SKM-1 (cell line): ENCODE results near the gene CCP110.

Experiments used
- DNase-seq: peaks from one replicate; lab custom pipeline; 2025; ENCODE audit not compliant: unreplicated experiment; lab: John Stamatoyannopoulos, UW

Gene CCP110

DNA sequence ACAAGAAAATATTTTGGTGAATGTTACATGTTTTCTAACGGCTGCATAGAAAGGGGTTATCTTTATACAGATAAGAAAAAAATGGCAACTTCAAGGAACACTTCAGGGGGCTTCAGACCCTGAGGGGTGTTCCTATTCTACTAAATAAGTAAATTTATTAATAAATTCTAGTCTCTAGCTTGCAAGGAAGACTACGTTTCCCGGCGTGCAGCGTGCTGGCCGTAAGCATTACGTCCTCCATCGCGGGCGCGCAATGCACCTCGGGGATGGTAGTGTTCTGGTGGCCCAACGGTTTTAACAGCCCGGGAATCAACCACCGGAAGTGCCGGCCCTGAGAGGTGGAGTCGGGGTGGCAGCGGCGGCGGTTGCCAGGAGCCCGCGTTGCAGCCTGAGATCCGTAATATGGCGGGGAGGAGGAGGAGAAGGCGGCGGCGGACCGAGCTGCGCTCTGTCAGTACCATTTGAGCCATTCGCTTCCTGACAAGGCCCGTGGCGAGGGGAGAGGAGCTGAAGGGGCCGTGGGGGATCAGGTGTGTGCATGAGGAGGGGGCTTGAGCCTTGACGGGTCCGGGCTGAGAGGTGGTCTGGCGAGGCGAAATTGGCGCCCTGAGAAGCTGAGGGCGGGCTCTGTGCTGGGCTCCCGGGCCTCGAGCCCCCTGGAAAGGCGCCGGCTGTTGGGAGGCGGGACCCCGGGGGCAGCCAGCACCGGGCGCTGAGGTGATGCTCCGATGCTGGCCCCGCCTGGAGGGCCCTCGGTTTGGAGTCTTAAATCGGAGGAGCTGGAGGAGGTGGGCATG lies at the start of gene CCP110:
Gene CCP110, plus strand, starts transcription at position 384 of the 797 bp plus-strand sequence. CDS start 3,940 bp downstream, outside the sequence.
- DNase-seq: peak; percentile 94

DNA sequence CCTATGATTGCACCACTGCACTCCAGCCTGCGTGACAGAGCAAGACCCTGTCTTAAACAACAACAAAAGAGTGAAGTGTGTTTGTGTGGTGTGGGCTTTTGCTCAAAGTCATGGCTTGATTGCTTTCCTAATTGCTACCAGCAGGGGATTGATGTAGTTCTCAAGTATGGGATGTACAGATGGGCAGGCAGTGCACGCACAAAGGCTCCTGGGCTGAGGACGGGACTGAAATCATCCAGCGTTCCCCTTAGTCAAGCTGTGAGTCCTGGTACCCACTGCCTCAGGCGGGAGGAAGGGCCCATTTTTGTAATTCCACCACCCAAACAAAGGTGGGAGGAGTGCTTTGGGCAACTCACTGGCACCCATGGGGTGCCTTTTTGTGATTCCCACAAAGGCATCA lies 49.1 kb upstream of the CCP110 start:
- DNase-seq: no peak

DNA sequence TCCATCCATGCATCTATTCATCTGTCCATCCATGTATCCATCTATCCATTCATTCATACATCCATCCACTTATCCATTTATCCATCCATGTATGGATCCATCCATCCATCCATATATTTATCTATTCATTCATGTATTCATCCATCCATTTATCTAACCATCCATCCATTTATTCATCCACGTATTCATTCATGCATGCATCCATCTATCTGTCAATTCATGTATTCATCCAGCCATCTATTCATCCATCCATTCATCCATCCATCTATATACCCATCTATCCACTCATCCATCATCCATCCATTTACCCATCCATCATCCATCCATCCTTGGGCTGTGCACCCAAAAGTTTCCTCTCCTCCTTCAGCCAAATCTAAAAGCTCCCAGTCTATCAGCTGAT lies 45.2 kb upstream of the CCP110 start:
- no peak for DNase-seq

DNA sequence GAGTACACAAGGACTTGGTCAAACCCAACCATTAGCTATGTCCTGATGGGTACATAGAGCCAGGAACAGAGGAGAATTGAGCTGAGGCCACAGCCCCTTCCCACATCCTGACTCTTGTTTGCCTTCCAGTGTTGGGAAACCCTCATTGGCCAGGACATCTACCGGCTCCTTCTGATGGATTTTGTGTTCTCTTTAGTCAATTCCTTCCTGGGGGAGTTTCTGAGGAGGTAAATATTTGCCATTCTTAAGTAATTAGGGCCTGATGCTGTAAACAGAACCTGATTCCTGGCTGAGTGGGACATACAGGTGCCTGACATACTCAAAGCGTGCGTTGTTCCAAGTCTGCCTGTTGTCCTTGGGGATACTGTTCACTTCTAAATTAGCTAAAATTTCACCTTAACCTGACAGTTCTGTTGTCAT lies 44.4 kb upstream of the CCP110 start:
- DNase-seq: no peak

- DNase-seq: no peak
Measured at GRCh38 chr16:19481296-19481695, 42.4 kb upstream of the CCP110 start.

- DNase-seq: no peak
Measured at GRCh38 chr16:19481769-19482168, 42.0 kb upstream of the CCP110 start.

DNA sequence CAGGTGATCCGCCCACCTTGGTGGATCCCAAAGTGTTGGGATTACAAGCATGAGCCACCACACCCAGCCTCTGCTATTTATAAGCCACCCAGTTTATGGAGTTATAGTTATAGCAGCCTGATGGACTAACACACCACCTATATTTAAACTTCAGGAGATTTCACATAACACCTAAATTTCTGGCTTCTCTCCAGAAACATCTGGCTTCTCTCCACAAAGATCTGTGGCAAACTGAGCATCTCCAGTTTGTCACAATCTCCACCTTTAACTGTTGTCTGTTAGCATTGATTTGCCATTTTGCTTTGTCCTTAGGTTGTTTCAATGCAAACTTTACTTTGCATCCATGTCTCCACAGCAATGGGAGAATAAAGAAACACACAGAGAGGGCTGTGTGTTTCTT lies 41.5 kb upstream of the CCP110 start:
- no peak for DNase-seq

DNA sequence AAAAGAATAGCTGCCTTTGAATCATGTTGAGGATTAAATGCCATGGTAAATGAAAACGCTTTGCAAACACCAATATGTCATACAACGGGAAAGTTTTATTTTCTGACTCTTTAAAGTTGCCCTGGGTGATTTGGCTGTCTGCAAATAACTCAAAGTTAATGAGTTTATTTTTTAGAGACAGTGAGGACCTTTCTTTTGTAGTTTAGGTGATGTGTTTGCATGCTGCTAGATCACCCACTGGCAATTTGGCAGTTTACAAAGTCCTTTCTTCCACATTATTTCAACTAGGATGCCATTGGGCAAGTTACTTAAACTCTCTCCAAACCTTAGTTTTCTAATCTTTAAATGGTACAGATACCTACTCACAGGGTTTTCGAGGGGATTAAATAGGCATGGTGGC lies 39.6 kb upstream of the CCP110 start:
- no peak for DNase-seq

DNA sequence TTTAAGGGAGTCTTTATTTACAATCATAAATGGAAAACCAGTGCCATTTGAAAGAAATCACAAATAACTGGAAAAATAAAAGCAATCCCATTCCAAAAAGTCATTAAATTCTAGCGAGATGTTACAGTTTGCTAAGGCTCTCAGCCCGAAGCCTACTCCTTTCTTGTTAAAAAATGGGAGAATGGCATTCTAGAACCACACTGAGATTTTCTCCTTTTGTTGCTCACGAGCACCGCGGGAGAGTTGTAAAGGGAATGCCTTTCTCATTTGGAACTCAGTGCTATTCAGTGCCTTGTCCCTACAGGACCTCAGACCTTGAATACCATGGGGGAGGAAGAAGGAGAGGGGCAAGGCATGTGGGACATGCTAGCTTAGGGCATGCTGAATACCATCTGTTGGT lies 38.1 kb upstream of the CCP110 start:
- DNase-seq: no peak

DNA sequence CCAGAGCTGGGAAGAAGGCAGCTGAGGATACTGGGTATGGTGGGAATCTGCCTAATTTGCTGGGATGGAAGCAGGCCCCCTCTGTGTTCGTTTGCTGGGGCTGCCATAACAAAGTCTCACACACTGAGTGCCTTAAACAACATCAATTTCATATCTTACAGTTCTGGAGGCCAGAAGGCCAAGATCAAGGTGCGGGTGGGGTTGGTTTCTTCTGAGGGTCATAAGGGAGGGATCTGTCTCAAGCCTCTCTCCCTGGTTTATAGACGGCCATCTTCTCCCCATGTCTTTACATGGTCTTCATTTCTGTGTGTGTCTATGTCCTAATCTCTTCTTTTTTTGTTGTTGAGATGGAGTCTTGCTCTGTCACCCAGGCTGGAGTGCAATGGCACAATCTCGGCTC lies 37.7 kb upstream of the CCP110 start:
- DNase-seq: no peak

GRCh38 chr16:19486750-19487325 lies 36.9 kb upstream of the CCP110 start:
- DNase-seq: no peak

DNA sequence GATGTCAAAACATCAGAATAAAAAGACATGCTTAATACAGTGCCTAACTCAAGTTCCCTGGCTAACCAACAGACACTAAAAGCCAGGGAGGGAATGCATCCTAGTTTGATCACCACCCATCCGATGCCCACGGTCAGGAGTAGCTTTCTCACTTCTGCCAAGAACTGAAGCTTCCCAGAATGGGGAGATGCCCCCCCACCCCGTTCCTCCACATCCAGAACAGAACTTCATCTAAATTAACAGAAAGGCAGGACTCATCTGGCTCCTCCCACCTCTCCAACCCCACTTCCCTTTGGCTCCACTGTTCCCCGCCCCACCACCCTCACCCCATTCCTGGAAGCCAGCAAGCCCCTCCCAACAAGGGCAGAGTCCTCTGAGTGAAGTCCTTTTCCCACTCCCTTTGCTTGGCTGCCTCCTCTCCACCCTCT lies 35.5 kb upstream of the CCP110 start:
- DNase-seq: no peak

DNA sequence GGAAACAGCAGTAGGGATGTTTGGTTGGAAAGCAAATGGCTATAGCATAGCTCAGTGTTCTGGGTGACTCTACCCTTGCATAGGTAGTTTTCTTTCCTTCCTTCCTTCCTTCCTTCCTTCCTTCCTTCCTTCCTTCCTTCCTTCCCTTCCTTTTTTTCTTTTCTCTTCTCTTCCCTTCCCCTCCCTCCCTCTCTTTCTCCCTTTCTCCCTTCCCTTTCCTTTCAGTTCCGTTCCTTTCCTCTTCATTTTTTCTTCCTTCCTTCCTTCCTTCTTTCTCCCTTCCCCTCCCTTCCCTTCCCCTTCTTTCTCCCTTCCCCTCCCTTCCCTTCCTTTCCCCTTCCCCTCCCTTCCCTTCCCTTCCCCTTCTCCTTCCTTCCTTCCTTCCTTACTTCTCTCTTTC lies 33.1 kb upstream of the CCP110 start:
- no peak for DNase-seq

DNA sequence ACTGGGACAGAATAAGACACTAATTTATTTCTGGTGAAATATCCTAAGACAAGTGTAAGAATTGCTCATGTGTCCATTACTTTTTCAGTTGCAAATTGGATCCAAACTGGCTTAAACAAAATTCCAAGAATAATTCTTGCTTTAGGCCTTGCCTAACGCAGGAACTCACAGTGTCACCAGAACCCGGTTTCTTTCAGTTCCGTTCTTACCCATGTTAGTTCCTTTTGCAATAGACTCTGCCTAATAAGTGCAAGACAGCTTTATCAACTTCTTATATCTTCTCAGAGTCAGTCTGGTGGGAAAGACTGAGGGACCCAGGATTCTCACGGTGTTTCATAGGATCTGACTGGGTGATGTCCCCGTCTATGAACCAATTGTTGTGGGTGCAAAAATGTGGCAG lies 26.6 kb upstream of the CCP110 start:
- DNase-seq: no peak

- no peak for DNase-seq
Measured at GRCh38 chr16:19499006-19499405, 24.7 kb upstream of the CCP110 start.

- DNase-seq: no peak
Measured at GRCh38 chr16:19499481-19499880, 24.3 kb upstream of the CCP110 start.

GRCh38 chr16:19502395-19503131 lies 21.2 kb upstream of the CCP110 start:
- DNase-seq: peak; percentile 20

DNA sequence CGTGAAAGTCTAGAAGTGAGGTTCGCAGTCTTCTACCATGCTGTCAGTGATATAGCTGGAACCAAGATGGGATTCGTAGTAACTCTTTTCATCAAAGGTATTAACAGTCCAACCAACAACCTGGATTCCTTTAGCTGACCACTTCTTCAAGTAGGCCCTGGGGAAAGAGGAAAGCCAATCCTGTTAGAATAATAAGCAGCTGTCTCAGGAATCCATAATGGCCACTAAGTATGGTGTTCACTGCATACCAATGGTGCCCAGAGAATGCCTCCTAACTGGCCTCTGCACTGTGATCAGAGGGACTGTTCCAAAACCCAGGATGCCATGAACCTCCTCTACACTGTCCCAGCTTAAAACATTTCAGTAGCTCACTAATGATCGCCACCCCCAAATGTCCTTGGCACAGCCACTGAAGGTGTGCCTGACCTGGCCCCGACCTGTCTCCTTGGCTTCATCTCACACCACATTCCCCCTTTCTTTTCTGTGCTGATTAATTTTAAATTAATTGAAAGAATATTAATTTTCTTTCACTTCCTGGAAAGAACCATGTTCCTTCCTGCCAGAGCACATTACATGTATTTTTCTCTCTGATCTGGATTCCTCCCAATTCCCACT lies 20.2 kb upstream of the CCP110 start:
- DNase-seq: no peak

DNA sequence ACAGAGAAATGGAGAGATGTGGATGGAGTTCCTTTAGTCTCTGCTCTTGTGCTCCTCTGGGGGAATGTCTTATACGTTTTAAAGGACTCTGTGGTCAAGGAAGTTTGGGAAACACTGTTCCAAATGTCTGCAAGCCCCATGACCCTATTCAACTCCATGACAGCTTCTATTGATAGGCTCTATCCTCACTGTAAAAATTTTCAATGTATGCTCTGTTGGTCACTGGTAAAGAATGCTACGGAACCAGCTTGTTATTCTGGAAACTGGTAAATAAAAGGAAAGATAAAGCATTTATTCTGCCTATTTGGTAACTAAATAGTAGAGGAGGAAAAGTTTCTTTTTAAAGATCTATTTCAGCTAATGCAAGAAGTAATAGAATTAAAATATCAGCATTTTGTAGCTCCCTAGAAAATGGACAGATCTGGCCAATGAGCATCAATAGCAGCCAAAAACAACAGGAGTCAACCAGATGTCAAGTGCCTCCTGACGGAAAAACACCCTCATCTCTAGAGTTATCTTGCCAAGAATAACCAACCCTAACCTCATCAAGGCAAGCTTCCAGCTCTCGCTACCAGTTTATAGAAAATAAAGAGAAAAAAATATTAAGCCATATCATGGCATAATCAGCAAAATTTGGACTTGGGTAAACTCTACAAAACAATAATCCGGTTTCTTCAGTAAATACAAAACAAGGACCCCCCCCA lies 18.0 kb upstream of the CCP110 start:
- DNase-seq: no peak

GRCh38 chr16:19506965-19507364 lies 16.8 kb upstream of the CCP110 start:
- no peak for DNase-seq

GRCh38 chr16:19507867-19508266 lies 15.9 kb upstream of the CCP110 start:
- DNase-seq: no peak
